ENCODE data around the gene SP7.
"Not testable (repeated sequence)": the region's sequence is repeated elsewhere in the genome, so short reads cannot be mapped to it uniquely, and the experiment has no call there.

Gene SP7

GRCh38 chr12:53346491-53346890 lies 10.3 kb upstream of the SP7 start:
- DNase-seq (ENCODE audit: low read depth) = no peak

- no peak for DNase-seq (ENCODE audit: low read depth)
Measured at GRCh38 chr12:53345486-53346188, 9.5 kb upstream of the SP7 start.

GRCh38 chr12:53344824-53345485 lies 8.8 kb upstream of the SP7 start:
- no peak for DNase-seq (ENCODE audit: low read depth)

DNA sequence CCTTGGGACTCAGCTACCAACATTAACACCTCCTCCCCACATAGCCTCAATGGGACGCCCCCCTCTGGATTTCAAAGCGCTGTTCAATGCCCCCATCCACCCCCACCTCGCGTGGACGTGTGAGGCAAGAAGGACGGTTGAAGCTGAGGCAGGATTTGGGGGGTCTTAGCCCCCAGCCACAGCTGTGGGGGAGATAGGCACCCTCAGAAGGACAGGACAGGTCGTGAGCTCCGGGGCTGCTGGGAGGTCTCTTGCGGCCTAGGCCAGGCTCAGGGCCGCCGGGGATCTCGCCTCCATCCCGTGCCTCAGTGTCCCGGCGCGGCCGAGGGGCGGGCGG lies 8.3 kb upstream of the SP7 start:
- DNase-seq (ENCODE audit: low read depth) = no peak

- no peak for DNase-seq (ENCODE audit: low read depth)
Measured at GRCh38 chr12:53343969-53344368, 7.8 kb upstream of the SP7 start.

GRCh38 chr12:53343449-53343848 lies 7.3 kb upstream of the SP7 start:
- no peak for DNase-seq (ENCODE audit: low read depth)

- DNase-seq (ENCODE audit: low read depth) = no peak
Measured at GRCh38 chr12:53340398-53340797, 4.2 kb upstream of the SP7 start.

- no peak for DNase-seq (ENCODE audit: low read depth)
Measured at GRCh38 chr12:53338916-53339315, 2.8 kb upstream of the SP7 start.

DNA sequence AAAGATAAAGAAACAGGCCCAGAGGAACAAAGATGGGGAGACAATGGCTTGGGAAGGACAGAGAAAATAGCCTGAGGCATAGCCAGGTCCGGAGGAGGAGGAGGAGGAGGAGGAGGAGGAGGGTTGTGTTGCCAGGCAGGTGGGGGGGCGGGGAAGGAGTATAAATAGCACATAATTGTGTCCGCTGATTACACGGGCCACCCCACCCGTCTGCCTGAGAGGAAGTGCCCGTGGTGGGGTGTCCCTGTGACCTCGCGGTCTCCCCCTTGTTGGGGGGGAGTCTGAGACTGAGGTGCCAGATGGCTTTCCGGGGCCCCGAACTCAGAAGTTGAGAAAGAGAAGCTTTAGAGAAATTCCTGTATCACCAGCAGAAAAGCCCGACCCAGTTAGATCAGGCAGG lies 1.9 kb upstream of the SP7 start:
- DNase-seq (ENCODE audit: low read depth) = no peak

DNA sequence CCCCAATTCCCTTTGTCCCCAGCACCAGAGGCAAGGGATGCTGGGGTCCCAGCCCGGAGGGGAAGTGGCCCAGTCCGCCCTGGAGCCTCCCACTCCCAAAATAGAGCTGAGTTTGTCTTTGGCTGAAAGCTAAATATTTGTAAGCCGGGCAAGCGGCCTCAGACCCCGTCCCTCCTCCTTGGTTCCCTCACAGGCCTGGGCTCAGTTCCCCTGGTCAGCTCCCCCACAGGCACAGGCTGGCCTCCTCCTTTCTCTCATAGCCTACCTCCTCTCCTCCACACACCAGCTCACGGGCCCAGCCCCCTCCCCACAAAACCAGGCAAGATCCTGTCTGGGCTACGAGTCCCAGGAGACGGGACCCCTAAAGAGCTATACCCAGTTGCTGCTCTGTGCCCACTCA lies 1.3 kb downstream of the SP7 start:
- DNase-seq (ENCODE audit: low read depth) = no peak

- no peak for DNase-seq (ENCODE audit: low read depth)
Measured at GRCh38 chr12:53333845-53334244, 2.3 kb downstream of the SP7 start.

- no peak for DNase-seq (ENCODE audit: low read depth)
Measured at GRCh38 chr12:53333289-53333688, 2.9 kb downstream of the SP7 start.

DNA sequence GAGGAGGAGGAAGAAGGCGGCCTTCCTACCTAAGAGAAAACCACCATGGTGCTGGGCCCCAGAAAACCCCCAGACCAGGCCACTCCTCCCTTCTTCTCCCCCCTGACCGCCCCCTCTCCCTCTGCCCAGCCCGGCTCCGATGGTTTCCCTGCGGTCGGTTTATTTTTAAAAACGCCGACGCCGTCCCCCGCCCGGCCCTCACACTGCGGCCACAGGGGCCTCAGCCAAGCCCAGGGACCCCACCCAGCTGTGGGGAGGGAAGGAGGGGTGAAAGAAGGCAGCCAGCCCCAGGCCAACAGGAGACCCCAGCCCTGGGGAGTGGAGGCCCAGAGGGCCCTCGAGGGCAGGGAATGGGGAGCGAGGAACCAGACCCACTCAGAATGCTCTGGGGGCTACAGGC lies 3.4 kb downstream of the SP7 start:
- DNase-seq (ENCODE audit: low read depth) = no peak

- DNase-seq (ENCODE audit: low read depth) = not testable (repeated sequence)
Measured at GRCh38 chr12:53332339-53332738, 3.8 kb downstream of the SP7 start.

DNA sequence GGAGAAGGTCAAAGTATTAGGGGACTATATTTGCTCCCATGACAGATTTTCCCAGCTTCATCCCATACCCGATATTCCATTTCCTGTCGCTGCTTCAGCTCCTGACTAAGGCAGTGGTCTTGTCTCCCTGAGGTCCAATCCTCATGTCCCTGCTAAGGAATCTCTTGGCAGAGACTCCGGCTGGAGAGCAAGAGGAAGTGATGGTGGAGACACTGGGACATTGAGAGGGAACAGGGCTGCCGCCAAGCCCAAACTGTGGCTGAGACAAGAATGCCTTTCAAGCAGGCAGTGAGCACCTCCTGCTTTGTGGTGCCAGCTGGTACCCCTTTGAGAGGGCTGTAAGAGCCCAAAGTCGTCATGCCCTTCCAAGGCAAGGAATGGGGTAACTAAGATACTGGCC lies 5.5 kb downstream of the SP7 start:
- no peak for DNase-seq (ENCODE audit: low read depth)

- DNase-seq (ENCODE audit: low read depth) = no peak
Measured at GRCh38 chr12:53328043-53328435, 8.1 kb downstream of the SP7 start.

DNA sequence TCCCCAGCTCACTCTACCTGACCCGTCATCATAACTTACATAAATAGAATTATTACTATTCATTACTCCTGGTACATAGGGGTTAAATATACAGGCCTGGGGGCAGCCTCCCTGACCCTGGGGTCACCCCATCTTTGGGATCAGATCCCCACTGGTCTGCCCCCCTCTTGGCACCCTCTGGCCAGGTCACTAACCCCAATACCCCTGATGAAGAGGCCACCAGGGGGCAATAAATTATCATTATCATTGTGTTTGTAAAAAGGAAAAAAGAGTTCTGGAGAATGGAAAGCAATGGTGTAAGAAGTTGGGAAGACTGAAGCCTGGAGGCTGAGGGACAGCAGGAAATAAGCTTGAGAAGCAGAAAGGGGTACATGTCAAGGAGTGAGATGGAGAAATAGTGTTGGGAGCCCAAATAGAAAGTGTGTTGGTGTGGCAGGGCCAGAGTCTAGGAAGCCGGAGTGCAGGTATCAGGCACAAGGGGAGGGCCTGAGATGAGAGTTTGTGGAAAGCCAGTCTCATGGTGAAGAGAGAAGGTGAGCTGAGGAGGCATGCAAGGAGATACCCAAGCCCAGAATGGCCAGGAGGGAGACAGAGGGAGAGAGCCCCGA lies 8.6 kb downstream of the SP7 start:
- DNase-seq (ENCODE audit: low read depth) = no peak

DNA sequence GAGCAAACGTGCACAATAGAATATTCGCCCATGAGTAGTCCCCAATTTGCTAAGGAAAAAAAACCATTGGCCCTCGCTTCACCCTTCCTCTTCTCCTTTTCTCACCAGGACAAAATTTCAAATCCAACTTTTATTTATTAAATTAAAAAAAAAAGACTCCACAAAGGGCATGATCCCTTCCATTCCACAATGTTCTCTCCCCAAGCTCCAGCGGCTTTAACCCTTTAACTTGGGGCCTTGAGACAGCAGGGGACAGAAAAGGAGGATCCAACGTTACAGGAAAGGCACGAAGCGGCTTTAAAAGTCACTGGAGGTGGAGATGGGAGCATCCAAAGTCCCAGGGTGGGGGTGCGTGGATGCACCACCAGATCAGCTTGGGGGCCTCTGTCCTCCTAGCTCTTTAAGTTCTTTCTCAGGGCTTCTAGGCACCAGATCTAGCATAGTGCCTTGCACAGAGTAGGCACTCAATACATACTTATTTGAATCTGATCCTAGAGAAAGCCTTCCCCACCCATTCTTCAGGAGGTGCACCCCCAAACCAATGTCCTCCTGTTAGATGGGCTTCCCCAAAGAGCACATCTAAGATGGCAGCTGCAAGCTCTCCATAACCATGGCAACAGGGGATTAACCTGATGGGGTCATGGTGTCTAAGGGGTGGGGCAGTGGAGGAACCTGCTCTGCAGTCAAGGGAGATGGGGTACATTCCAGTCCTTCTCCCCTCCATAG lies 9.5 kb downstream of the SP7 start:
- no peak for DNase-seq (ENCODE audit: low read depth)

DNA sequence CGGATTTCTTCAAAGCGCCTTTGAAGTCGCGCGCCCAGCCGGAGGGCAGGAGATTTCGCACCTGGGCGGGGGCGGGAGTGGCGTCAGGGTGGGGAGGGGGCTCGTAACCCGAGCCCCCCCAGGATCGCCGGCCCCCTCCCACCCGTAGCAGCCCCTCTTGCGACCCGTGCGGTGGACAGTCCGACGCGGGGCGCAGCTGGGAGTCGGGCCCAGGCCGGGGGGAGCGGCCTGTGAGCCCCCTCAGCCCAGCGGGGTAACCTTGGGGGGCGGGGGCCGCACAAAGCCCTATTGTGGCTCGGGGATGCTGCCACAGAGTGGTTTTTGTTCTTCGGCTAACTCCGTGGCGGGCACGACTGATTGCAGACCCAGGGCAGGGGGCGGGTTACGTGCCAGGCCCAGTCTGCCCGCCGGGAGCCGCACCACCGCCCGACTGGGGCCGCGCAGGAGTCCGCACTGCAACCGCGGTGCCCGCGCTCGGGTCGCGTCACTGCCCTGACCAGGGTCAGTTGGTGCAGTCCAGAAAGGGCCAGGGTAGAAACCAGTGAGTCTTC lies 10.6 kb downstream of the SP7 start:
- DNase-seq (ENCODE audit: low read depth) = no peak

- DNase-seq (ENCODE audit: low read depth) = peak; percentile 81
Measured at GRCh38 chr12:53324779-53325510, 11.2 kb downstream of the SP7 start.

DNA sequence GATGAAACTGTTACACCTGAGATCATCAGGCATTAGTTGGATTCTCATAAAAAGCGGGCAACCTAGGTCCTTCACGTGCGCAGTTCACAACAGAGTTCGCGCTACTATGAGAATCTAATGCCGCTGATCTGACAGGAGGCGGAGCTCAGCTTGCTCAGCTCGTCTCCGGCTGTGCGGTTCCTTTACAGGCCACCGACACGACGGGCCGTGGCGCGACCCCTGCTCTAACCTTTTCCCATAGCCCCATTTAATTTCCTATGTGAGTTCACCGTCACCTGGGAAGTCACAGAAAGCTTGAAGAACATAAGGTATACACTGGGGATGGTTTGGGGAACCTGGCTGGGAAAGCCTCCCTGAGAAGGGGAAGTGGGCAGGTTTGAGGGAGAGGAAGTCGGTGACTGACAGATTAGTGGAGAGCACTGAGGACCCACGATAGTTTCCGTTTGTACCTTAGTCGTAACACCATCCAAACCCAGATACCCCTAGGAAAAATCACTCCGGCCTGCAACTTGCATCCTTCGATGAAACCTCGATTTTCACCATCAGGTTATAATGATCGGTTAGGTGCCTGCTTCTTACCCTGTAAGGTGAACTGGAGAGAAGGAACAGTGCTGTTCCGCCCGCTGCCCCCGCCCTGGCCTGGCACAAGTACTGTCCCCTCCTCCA lies 11.9 kb downstream of the SP7 start:
- no peak for DNase-seq (ENCODE audit: low read depth)
